HS-27A (cell line): ENCODE results near the gene CD274.
"Not testable (repeated sequence)": the region's sequence is repeated elsewhere in the genome, so short reads cannot be mapped to it uniquely, and the experiment has no call there.

Experiments used
- DNase-seq: peaks from one replicate; pipeline ENCODE4 v3.0.0-alpha.2; 2012; ENCODE audit warnings: low read depth, missing footprints

Gene CD274

DNA sequence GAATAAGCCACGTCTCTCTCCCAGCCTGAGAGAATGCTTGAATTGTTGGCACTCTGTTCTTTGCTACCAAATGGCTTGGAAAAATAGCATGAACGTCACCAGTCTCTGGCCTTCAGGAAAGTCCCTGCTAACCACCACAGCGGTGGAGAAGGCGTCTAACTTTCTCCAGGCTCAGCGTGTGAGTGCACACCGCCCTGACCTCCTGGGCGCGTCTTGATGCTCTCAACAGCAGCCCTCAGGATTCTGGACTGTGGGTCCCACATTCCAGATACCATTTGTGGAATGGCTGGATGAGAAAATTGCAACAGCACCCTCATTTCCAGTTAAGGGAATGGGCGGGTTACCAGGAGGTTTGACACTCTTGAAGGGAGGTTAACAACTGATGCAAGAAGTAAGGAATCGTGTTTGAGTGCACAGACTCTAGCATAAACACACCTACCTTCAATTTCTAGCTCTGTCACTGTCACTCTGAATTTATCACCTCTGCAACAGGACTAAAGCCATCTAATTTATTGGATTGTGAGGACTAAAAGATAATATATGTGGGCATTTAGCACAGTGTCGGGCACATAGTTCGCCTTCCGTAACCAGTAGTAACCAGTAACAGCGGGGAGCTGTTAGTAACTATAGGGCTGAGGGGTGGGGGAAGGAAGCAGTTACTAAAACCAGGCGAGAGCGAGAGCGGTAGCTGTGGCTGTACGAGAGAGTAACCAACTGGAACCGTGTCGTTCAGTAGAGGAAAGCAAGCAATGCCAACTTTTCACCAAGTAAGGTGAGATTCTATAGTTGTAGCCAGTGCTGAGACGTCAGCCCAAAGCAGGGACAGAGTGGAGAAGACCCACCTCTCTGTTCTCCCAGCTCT is 11.8 kb upstream of the CD274 start:
- DNase-seq, result no peak

DNA sequence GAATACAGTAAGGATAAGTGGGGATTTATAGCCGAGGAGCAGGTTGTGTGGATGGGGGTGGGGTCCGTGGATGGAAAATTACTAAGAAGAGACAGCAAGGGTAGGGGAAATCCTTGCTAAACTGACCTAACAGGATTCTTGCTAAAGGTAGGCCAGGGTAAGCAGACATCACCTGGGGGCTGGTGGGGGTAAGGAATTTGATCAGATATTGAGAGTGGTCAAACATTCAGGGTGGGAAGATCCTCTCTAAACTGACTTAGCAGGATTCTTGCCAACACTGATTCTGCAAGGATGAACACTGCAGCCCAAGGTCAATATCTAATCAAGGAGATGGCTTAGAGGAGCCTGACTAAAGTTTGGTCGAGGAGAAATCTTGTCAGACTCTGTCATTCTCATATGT is 9.9 kb upstream of the CD274 start:
- no peak for DNase-seq

DNA sequence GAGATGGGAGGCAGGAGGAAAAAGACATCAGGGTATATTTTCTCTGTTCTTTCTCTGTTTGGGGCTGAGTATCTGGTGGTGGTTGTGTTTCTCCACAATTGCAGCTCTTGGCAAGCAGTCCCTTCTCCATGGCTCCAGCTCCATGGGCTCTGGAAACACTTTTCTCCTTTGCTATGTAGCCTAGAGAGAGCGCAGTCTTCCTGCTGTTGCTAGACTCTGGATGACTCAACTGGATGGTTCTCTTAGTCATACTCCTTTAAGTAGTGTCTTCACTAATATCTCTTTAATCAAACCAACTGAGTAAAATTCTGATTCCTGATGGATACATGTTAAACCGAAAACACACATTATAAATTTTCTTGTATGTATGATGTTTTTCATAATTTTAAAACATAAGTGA is 9.3 kb upstream of the CD274 start:
- no peak for DNase-seq

DNA sequence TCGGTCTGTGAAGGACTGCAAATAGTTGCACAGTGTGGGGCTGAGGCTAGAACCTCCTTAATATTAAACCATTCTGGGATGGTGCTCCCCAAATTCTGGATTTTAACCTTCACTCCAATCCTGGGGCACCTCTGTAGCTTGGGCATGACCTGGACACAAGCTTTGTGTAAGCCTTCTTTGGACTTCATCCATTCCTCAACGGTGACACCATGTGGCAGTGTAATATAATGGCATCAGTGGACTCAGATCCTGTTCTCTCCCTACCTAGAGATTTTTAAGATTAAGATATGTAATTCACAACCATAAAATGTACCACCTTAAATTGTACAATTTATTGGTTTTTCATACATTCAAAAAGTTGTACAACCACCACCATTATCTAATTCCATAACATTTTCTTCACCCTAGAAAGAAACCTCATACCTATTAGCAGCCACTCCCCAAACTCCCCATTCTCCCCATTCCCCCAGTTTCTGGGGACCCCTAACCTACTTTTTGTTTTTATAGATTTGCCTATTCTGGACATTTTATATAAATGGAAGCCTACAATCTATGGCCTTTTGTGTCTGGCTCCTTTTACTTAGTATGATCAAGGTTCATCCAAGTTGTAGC is 7.8 kb upstream of the CD274 start:
- DNase-seq, result no peak

DNA sequence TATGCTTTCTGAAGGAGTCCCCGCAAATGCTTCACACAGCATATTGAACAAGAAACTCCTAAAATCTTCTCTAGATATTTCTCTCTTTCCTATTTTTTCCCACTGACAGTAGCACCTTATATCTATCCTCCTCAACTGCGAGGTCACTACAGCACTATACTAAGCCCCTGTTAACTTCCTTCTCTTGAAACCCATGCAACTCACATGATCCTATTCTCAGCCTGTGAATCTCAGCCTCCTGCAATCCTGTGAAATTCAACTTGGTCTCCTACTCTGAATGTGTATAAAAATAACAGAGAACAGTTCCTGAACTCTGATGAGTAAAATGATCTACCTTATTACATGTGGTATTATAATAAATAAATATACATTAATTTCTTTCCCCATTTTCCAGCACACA is 6.5 kb upstream of the CD274 start:
- DNase-seq, result no peak

DNA sequence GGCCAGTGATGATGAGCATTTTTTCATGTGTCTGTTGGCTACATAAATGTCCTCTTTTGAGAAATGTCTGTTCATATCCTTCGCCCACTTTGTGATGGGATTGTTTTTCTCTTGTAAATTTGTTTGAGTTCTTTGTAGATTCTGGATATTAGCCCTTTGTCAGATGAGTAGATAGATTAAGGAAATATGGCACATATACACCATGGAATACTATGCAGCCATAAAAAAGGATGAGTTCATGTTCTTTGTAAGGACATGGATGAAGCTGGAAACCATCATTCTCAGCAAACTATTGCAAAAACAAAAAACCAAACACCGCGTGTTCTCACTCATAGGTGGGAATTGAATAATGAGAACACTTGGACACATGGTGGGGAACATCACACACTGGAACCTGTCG is 5.2 kb upstream of the CD274 start:
- not testable (repeated sequence) for DNase-seq

DNA sequence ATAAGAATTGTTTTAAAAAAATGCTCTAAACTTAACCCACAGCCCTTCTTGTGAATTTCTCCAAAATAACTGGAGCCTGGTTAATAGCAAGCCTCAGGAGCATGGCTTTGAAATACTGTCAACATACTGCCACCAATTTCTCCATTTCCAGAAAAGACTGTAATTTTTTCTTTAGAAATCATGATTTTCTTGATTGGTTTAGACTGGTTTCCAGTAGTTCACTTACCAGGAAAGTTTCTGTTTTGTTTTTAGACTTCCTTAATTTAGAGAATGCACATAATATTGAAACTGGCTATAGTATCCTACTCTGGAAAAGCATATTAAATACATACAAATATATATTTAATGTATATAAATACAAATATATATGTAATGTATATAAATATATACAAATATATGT is 4.5 kb upstream of the CD274 start:
- DNase-seq, result no peak

DNA sequence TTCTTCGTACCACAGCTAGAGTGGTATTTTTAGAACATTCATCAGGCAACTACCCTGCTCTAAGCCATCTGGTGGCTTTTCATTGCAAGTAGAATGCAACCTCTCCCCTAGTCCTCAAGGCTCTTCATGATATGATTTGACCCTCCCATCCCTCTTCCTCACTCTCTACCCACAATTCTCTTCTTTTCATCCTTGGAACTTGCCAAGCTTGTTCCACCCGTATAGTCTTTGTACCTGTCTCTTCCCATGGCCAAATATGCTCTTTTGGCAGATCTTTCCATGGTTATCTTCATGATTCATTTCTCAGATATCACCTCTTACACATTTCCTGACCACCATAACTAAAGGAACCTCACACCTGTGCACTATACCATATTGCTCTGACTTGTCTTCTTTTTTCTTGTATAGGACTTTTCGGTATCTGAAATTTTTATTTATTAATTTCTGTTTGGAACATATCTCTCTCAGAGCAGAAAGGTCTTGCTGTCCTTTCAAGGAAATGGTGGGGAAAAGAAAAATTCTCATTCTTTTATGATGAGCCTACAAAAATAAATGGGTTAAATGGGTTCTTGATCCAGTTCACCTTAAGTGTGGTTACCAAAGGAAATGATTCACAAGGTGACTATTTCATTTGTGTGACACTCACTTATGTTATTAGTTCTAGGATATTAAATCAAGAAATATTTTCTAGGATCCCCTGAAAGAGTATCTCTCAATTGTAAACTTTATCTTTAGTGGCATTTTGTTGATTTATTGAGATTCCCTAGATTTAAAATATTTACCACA is 3.7 kb upstream of the CD274 start:
- DNase-seq, result no peak

DNA sequence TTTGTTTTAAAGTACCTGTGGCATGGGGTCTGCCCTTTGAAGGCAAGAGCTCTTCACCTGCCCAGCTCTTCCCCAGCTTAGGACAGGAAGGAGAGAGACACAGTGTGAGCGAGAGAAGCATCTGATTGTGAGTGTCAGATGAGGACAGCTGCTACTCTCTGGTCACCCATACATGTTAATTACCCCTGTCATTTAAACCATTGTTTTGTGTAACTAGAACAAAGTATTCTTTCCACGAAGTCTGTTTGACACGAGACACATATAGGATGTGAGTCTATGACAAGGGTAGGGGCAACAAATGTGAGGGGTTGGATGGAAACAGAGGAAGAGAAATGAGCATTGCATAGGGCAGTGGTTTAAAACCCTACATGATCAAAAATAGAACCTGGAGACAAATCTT is 3.0 kb upstream of the CD274 start:
- no peak for DNase-seq

DNA sequence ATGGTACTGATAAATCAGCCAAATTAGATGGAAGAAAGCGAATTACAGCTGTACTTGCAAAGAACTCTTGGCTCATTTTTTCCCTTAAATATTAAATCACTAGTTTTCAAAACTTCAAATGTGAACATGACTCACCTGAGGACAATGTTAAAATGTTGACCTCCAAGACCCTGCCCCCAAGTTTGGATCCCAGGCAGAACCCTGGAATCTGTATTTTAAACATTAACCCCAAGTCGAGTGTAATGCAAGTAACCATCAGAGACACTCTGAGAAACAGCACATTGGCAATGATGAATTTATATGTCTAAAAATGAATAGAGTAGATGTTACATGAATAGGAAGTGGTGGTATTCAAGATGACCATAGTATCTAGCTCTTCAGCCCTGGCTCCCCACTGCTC is 2.3 kb upstream of the CD274 start:
- DNase-seq, result no peak

DNA sequence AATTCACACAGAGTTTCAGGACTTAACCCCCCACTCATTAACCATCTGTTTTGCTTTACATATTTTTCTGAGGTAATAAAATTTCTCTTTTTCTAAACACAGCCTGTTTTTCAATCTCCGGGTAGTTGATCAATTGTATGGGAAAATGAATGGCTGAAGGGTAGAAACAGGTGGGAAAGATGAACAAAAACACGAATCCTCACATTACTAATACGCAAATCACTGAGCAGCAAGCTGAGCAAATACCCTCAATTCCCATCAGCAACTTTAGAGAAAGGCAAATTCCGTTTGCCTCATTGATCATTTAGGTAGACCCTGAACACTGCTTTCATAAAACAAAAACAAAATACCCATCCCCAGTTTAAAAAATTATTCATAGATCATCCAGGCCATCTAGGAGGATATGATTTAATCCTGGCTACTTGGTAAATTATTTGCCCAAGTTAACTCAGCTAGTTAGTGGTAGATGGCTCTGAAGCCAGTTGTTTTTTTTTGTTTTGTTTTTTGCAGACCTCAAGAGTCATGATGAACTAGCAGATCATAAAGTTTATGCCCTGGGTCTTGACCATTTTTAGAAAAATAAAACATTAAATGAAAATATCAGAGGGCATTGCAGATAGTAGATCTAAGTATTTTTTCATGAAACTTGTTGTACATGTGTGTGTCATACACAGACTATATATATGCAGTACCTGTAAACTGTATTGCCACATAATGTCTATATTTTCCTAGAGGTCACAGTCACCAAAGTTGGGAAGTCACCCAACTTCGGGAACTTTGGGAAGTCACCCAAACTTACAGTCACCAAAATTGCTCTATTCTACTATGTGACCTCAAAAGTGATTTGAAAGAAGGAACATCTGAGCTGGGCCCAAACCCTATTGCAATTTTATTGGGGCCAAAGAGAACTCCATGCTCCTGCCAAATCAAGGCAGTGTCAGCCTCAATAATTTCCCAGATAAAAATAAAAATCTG is 1.6 kb upstream of the CD274 start:
- DNase-seq, result no peak

DNA sequence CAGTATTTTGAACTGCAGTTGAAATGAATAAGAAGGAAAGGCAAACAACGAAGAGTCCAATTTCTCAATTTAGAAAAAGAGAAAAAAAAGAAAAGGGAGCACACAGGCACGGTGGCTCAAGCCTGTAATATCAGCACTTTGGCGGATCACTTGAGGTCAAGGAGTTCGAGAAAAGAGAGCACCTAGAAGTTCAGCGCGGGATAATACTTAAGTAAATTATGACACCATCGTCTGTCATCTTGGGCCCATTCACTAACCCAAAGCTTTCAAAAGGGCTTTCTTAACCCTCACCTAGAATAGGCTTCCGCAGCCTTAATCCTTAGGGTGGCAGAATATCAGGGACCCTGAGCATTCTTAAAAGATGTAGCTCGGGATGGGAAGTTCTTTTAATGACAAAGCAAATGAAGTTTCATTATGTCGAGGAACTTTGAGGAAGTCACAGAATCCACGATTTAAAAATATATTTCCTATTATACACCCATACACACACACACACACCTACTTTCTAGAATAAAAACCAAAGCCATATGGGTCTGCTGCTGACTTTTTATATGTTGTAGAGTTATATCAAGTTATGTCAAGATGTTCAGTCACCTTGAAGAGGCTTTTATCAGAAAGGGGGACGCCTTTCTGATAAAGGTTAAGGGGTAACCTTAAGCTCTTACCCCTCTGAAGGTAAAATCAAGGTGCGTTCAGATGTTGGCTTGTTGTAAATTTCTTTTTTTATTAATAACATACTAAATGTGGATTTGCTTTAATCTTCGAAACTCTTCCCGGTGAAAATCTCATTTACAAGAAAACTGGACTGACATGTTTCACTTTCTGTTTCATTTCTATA is 602 bp upstream of the CD274 start:
- no peak for DNase-seq

DNA sequence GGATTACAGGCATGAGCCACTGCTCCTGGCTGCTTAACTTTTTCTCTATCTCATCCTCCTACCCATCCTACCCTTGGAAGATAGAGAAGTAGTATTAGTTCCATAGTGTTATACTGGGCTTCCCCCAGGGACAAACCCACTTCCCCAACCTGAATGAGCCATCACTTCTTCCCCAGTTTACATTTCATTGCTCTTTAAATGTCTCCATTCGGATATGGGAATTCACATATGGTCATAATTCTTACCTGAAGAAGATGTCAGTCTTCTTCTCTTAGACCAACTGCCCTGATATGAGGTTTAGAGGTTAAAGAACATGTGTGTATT is 1.9 kb downstream of the CD274 start:
- DNase-seq, result no peak

DNA sequence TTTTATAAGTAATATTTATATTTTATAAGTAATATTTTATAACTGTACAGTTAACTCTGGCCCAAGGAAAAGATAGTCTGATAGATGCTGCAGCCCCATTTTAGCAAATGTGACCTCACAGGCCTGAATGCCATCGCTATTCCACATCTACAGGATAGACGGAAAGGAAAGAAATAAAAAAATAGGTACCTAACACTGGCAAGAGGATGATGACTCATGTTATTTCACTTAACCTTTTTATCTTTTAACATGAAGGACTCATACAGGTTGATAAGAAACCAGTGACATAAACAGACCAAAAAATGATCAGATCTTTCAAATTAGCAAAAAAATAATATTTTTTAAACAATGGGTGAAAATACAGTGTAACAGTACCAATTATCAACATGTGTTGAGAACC is 2.7 kb downstream of the CD274 start:
- DNase-seq, result no peak

DNA sequence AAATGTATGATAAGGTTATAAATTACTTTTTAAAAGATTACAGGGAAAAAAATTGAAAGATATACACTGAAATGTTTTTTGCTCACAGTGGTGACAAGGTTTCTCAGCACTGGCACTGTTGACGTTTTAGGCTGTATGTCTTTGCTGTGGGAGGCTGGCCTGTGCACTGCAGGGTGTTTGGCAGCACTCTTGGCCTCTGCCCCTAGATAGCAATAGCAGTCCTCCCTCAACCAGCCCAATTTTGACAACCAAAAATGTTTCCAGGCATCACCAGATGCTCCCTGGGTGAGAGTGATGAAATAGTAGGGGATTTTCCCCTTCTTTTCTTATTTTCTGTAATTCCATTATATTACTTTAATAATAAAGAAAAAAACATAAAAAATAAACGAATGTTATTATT is 3.3 kb downstream of the CD274 start:
- no peak for DNase-seq

DNA sequence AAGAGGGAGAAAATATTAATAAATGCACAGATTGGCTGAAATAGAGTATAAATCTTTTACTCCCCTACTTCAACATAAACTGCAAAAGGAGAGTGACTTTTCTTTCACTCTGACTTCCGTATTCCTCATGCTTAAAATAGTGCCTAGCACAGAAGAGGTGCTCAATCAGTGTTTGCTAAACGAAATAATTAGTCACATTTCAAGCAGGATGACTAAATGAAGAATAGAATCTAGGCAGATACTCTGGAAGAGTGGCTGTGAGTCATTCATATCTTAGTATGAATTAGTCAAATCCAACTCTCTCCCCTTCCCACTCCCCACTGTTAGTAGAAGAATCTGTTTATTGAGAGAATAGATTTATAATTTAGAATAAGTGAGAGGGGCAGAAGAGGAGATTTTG is 4.8 kb downstream of the CD274 start:
- DNase-seq, result no peak

DNA sequence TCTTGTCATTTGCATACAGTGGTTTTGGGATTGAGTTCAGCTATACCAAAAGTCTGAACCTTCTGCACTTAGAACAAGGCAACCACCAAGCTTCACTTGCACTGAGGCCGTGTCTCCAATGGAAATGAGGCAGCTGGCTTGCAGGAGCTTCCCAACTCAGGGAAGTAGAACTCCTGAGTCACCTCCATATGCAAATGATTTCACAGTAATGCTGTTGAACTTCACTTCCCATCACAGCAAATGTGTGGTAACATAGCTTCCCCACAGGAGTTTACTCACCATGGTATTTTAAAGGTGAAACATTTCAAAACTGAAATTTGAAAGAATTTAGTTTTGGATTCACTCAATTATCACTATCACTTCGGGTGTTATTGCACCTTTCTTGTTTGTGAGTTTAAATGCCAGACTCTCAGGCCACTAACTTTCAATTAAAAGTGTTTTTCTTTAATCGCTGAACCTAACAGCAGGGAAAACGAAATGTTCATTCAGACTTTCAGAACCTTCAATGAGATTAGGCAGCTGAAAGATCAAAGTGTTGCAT is 9.0 kb downstream of the CD274 start:
- DNase-seq, result no peak

DNA sequence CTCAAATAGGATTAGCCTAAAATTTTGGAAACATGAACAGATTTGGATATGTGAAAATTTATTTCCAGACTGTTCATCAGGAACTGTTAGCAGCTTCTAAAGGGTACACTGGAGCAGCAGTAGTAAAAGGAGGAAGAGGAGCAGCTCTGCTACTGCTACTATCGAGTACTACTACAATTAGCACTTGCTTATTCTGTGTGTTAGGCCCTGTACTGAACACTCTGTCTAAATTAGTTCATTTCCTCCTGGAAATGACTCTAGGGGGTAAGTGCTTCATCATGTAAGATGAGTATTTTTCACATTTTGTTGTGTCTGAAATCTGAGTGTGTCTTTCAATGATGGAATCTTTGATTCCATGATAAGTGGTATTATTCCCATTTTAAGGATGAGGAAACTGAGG is 9.8 kb downstream of the CD274 start:
- DNase-seq, result no peak

DNA sequence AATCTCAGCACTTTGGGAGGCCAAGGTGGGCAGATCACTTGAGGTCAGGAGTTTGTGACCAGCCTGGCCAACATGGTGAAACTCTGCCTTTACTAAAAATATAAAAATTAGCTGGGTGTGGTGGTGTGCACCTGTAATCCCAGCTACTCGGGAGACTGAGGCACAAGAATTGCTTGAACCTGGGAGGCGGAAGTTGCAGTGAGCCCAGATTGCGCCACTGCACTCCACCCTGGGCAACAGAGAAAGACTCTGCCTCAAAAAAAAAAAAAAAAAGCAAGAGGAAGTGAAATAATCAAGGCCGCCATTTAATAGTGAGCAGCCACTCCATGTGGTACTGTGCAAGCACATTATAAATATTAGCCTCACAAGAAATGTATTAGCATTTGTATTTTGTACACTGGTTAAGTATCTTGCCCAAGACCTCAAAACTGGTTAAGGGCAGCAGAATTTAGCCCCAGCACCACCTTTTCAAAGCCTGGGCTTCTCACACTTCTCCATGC is 14.5 kb downstream of the CD274 start:
- DNase-seq, result not testable (repeated sequence)

DNA sequence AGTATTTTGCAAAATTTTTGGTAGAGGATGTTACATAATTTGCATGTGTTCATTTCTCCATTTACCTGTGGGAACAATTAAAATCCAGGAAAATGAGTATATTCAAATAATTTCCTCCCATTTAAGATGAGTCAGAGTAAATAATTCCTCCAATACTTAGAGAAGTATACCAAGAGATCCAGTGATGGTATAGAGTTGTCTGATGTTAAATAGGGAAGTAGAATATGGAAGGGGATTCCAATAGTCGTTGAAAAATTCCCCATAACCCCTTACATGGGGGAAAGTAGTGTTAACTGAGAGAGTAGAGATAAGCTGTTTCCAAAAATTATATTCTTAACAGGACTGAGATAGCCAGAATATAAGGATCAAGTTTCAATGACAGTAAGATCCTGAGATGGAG is 15.7 kb downstream of the CD274 start:
- no peak for DNase-seq

DNA sequence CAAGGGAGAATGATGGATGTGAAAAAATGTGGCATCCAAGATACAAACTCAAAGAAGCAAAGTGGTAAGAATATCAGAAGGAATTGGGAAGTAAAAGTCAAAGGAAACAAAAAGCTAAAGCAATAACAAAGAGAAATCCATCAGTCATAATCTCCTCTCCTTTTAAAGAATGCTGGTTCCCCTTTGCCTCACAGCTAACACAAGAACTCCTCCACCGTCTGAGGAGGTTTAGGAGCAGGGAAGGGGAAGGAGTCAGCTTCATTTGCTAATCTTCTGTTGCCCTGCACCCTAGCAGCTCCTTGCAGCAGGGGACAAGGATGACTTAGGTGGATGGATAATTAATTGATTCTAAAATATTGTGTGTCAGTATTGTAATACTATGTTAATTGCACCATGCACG is 16.4 kb downstream of the CD274 start:
- DNase-seq, result no peak
